GM12891 (cell line): ENCODE results near the gene ZFHX3.

ENCODE experiments used
- DNase-seq: peaks from one replicate; pipeline ENCODE4 v3.0.0; 2011; ENCODE audit warnings: low spot score; ENCODE audit not compliant: insufficient read length
- FAIRE-seq: peaks from 2 replicates; lab custom pipeline; 2011; peaks lifted over from hg19 to GRCh38; lab: Jason Lieb, UNC
- PAX5 ChIP-seq: IDR thresholded peaks from 2 replicates; pipeline ENCODE4 v1.6.1; 2011; ENCODE audit warnings: low read length, moderate library complexity, mild to moderate bottlenecking; ENCODE audit not compliant: insufficient read depth, severe bottlenecking
- POLR2A ChIP-seq: IDR thresholded peaks from 2 replicates; pipeline ENCODE4 v1.6.1; 2011; ENCODE audit warnings: low read depth, low read length, control low read depth
- POLR2AphosphoS5 ChIP-seq: IDR thresholded peaks from 2 replicates; pipeline ENCODE4 v1.6.1; 2011; ENCODE audit warnings: low read depth, low read length, control low read depth
- POU2F2 ChIP-seq: IDR thresholded peaks from 2 replicates; pipeline ENCODE4 v1.6.1; 2011; ENCODE audit warnings: low read depth, mild to moderate bottlenecking, control low read depth, low read length, moderate library complexity
- SPI1 ChIP-seq: IDR thresholded peaks from 2 replicates; pipeline ENCODE4 v1.6.1; 2011; ENCODE audit warnings: low read depth, low read length, control low read depth
- TAF1 ChIP-seq: IDR thresholded peaks from 2 replicates; pipeline ENCODE4 v1.6.1; 2011; ENCODE audit warnings: low read depth, low read length, control low read depth

The ZFHX3 gene

DNA sequence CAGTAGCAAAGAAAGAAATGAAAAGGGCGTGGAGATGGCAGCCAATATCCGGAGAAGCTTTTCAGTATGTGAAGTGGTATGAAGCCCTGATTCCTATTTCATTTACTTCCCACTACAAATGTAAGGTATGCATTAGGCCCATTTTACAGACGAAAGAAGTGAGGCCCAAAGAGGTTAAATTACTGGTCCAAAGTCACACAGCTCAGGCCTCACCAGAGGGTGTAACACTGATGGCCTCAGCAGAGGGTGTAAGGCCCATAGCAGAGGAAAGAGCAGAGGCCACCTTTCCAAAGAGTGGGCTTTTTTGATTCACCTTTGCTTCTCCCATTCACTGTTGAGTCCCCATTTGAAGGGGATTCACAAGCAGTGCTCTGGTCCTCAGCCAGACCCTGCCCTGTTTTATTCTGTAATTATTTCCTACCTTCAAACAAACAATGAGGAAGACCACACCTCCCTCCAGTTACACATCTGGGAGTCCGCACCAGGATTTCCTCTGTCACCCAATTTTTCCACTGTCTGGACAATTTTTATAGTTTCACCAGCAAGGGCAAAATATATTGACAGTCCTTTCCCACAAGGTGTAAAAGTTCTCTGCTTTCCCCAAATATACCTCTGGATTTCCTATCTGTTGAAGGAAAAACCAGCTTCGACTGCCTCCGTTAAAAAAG, 7.1 kb downstream of the ZFHX3 start:
- FAIRE-seq, result no peak

DNA sequence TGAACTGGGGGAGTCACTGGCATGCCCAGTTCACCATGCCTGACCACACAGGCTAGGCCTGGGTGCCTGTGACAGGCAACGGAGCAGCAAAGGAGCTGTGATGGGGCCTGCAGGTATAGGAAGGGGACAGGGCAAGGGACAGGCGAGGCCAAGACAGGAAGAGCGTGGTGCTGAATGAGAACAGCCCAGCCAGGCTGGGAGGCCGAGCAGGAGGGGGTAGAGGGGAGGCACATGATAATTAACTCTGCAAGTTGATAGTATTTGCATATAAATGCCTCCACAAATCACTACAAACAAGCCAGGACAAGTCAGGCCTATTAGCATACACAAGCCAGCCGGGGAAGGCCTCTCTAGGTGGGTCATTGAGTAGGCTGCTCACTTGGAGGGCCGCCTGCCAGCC, 7.8 kb downstream of the ZFHX3 start:
- FAIRE-seq, result no peak
- no peak for DNase-seq
- TF ChIP-seq POLR2A (no peak), TAF1 (no peak), PAX5 (no peak), POLR2AphosphoS5 (no peak), POU2F2 (no peak), SPI1 (no peak)

More for the DNA sequence above, 7.1 kb downstream of the ZFHX3 start:
- TF ChIP-seq TAF1 (no peak), SPI1 (no peak), POLR2A (no peak), POLR2AphosphoS5 (no peak), POU2F2 (no peak), PAX5 (no peak)
- DNase-seq, result no peak

DNA sequence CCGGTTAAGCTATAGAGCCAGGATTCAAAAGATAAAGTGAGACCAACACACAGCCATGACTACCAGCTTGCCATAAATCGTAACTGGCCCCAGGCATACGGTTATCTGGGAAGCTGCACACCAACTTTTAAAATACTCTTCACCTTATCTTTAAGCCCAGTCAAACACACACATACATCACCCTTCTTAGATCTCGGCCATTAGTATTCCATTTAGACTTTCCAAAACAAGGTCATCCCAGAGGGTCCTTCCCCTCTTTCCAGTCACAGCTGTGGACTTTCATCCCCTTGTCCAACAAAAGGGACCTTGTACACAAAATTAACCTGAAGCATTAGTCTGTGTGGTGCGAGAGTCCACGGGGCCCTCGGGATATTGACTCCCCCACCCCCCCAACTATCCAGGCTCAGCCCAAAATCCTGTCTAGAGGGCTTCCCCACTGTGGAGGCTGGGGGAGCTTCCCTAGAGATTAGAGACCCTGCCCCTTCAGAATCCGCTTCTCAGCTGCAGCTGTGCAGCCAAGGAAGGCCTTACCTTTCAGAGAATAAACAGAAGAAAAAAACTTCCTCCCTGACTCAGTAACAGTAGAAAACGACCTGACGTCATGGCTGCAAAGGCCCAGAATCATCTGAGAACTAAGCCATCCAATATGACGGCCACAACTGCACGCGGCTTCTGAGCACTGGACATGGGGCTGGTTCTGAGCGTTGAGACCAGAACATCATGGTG, 9.9 kb downstream of the ZFHX3 start:
- no peak for TF ChIP-seq POLR2A
- no peak for TF ChIP-seq SPI1
- TF ChIP-seq PAX5, result no peak
- TF ChIP-seq POU2F2, result no peak
- no peak for DNase-seq
- FAIRE-seq, result no peak

- TF ChIP-seq POLR2A, result no peak
- TF ChIP-seq POLR2AphosphoS5, result no peak
- no peak for TF ChIP-seq POU2F2
- TF ChIP-seq TAF1, result no peak
- no peak for TF ChIP-seq SPI1
- no peak for FAIRE-seq
These were observed 10.6 kb downstream of the ZFHX3 start for GRCh38 chr16:73037331-73037745.

GRCh38 chr16:73036074-73036826, 11.7 kb downstream of the ZFHX3 start:
- DNase-seq, result no peak
- peak; percentile 85 for FAIRE-seq
- TF ChIP-seq POU2F2 (no peak), POLR2A (peak; percentile 79), TAF1 (peak; percentile 62; the same call in 1 of the 2 replicates), PAX5 (no peak), POLR2AphosphoS5 (peak; percentile 84), SPI1 (no peak)

More at GRCh38 chr16:73037331-73037745, 10.6 kb downstream of the ZFHX3 start:
- no peak for DNase-seq

- TF ChIP-seq PAX5, result no peak
- no peak for TF ChIP-seq POLR2A
- 0 out of 2 replicates have a peak, but pooled peaks have one; percentile 14 for TF ChIP-seq SPI1
- TF ChIP-seq POU2F2, result peak; percentile 34; the same call in 1 of the 2 replicates
- no peak for DNase-seq
- peak; percentile 86 for FAIRE-seq
These were observed 13.6 kb downstream of the ZFHX3 start for GRCh38 chr16:73034374-73034773.

DNA sequence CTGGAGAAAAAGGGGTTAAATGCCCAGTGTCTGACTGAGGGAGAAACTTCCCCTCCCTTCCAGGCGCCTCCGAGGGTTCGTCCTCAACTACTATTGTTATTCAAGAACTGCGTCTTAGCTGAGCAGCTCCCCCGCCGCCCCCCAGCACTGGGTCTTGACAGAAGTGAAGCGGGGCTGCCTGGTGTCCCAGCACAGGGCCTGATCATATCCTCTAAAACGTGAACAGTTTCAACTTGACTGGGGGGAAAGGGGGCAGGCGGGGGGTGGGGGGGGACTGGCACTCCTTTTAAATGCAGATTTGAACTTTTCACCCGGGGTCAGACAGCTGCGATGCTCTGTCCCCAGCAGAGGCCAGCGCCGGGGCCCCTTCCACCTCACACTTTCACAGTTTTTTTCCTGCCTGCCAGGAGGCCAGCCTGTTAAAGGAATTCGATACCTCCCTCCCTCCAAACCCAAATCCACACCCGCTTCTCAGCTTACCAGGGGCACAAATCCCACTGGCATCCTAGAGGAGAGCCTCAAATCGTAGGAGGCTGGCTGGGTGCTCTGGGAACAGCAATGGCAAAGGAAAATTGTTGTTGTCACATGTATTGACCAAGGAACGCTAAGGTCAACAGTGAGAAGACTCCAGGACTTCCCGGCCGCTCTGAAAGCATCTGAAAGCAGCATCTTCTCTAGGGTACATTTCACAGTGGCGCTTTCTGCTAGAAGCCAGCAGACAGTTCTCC, 14.5 kb downstream of the ZFHX3 start:
- FAIRE-seq (no peak), DNase-seq (no peak)
- TF ChIP-seq POLR2A, result no peak
- TF ChIP-seq TAF1, result no peak
- no peak for TF ChIP-seq SPI1
- no peak for TF ChIP-seq POU2F2
- no peak for TF ChIP-seq PAX5
- no peak for TF ChIP-seq POLR2AphosphoS5

DNA sequence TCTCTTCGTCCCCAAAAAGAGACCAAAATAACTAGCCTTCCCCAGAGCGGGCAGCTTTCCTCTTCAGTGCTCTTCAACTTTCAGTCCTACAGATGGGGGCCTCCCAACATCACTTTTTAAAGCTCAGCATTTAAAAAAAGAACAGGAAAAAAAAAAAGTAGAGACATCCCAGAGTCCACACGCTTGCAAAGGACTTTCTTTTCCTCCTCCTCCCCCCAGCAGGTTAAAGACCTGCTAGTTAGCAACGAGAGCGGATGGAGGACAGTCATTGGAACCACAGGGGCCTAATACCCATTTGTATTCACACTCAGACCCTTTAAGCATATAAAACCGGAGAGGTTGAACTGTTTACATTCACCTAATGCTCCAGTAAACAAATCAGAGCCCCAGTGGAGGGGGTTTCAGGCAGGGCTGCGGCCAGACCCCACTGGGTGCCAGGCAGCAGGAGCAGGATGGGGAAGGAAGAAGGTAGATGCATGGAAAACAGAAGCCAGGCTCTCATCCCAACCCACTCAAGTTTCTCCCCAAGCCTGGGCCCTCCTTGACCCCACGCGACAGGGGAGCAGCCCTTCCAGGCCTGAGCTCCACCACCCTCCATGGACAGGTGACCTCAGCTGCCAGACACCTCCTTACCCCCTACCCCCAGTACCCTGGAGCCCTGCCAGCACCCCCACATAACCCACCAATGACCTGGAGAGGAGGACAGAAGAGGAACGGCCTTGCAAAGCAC, 15.2 kb downstream of the ZFHX3 start:
- DNase-seq (no peak), FAIRE-seq (peak; percentile 35)
- TF ChIP-seq POLR2A (0 out of 2 replicates have a peak, but pooled peaks have one; percentile 11), POU2F2 (no peak)
